H1 (cell line): ENCODE data around the gene MBTPS1.

ENCODE experiments used
- ATF2 ChIP-seq: IDR thresholded peaks from 2 replicates; pipeline ENCODE4 v1.6.1; 2012; ENCODE audit warnings: low read length, inconsistent platforms
- CTCF ChIP-seq, 3 experiments: IDR thresholded peaks; 1 replicate in 2 of 3; 2 replicates in 1 of 3; pipeline versions ENCODE4 v1.5.1 to v1.6.1; 2011; ENCODE audit warnings: low read length in 3 of 3, mild to moderate bottlenecking in 3 of 3, inconsistent platforms in 2 of 3, low read depth in 1 of 3, moderate library complexity in 1 of 3; ENCODE audit not compliant: insufficient read depth in 1 of 3; ENCODE audit errors: control extremely low read depth in 1 of 3
- EZH2 ChIP-seq: fragments of 200-600 bp; sonication (generic); IDR thresholded peaks from 2 replicates; pipeline ENCODE4 v1.7.1; 2012; ENCODE audit warnings: low read depth, mild to moderate bottlenecking, moderate library complexity, low read length, inconsistent platforms; ENCODE audit not compliant: severe bottlenecking
- GTF2F1 ChIP-seq: IDR thresholded peaks from 2 replicates; pipeline ENCODE4 v1.6.1; 2012; ENCODE audit warnings: low read depth, low read length, improper control_type of control experiment, borderline replicate concordance
- JUN ChIP-seq: IDR thresholded peaks from 2 replicates; pipeline ENCODE4 v1.6.1; 2011; ENCODE audit warnings: low read depth, mild to moderate bottlenecking, improper control_type of control experiment, low read length
- KDM5A ChIP-seq: fragments of 200-600 bp; IDR thresholded peaks from 2 replicates; pipeline ENCODE4 v1.7.1; 2012; ENCODE audit warnings: mild to moderate bottlenecking, low read length, inconsistent platforms, mixed read lengths
- POLR2A ChIP-seq, 2 experiments: IDR thresholded peaks; 1 replicate in 1 of 2; 2 replicates in 1 of 2; pipeline ENCODE4 v1.6.1; 2011; ENCODE audit warnings: low read depth in 2 of 2, low read length in 2 of 2, mild to moderate bottlenecking in 2 of 2; ENCODE audit errors: control extremely low read depth in 1 of 2
- POLR2AphosphoS5 ChIP-seq: IDR thresholded peaks from 2 replicates; pipeline ENCODE4 v1.6.1; 2011; ENCODE audit warnings: low read depth, low read length
- RNF2 ChIP-seq: fragments of 200-900, 300-1000 bp; sonication (generic); IDR thresholded peaks from 2 replicates; pipeline ENCODE4 v1.7.1; 2016; ENCODE audit warnings: borderline replicate concordance, low read depth, mild to moderate bottlenecking, antibody characterized with exemption, low read length; ENCODE audit not compliant: poor library complexity, severe bottlenecking; ENCODE audit errors: missing control alignments
- SUZ12 ChIP-seq: fragments of 200-600 bp; sonication (generic); IDR thresholded peaks from 2 replicates; pipeline ENCODE4 v1.6.1; 2012; ENCODE audit warnings: mild to moderate bottlenecking, inconsistent platforms, low read length, moderate library complexity, mixed read lengths

GRCh38 chr16:84132527-84133285 lies 16.0 kb upstream of the MBTPS1 start:
- TF ChIP-seq CTCF (IDR thresholded peaks at IDR 0.05; ENCODE audit: control extremely low read depth in 1 of 3, insufficient read depth in 1 of 3, low read depth in 1 of 3, low read length in 3 of 3) = no peak
- TF ChIP-seq SUZ12 = no peak
- TF ChIP-seq ATF2 = no peak
- TF ChIP-seq EZH2 = no peak
- no peak for TF ChIP-seq GTF2F1
- no peak for TF ChIP-seq JUN
- no peak for TF ChIP-seq KDM5A
- no peak for TF ChIP-seq POLR2AphosphoS5
- TF ChIP-seq RNF2 = no peak
- no peak for TF ChIP-seq POLR2A (IDR thresholded peaks at IDR 0.05; ENCODE audit: control extremely low read depth in 1 of 2, low read depth in 2 of 2, low read length in 2 of 2)
